Keratinocyte (primary cell): ENCODE data around the gene EIF2S1.

Experiments used
- CTCF ChIP-seq, 3 experiments: IDR thresholded peaks in 1 of 3; conservative IDR thresholded peaks in 1 of 3; optimal IDR thresholded peaks in 1 of 3; 2 replicates in 2 of 3; 3 replicates in 1 of 3; pipeline versions ENCODE3 to v1.5.1; 2011; ENCODE audit warnings: low read length in 3 of 3, mild to moderate bottlenecking in 3 of 3, moderate library complexity in 2 of 3, control low read depth in 1 of 3, inconsistent platforms in 1 of 3; ENCODE audit not compliant: insufficient read depth in 2 of 3; ENCODE audit errors: extremely low read depth in 1 of 3
- EZH2 ChIP-seq: IDR thresholded peaks from one replicate; pipeline ENCODE4 v1.6.1; 2012; ENCODE audit warnings: inconsistent platforms, mild to moderate bottlenecking, low read length, moderate library complexity

GRCh38 chr14:67411820-67412421, 51.8 kb downstream of the EIF2S1 start, which contains the start of gene PLEK2:
- no peak for TF ChIP-seq CTCF (optimal IDR thresholded peaks at IDR 0.05 in 1 of 3, IDR thresholded peaks at IDR 0.05 in 1 of 3, conservative IDR thresholded peaks at IDR 0.05 in 1 of 3; ENCODE audit: extremely low read depth in 1 of 3, insufficient read depth in 2 of 3, low read length in 3 of 3)
- no peak for TF ChIP-seq EZH2
